HS-5 (cell line): ENCODE data around the gene TMEM170B.

ENCODE experiments used
- DNase-seq: peaks from one replicate; pipeline ENCODE4 v3.0.0-alpha.2; 2012; ENCODE audit warnings: low read depth

Gene TMEM170B

DNA sequence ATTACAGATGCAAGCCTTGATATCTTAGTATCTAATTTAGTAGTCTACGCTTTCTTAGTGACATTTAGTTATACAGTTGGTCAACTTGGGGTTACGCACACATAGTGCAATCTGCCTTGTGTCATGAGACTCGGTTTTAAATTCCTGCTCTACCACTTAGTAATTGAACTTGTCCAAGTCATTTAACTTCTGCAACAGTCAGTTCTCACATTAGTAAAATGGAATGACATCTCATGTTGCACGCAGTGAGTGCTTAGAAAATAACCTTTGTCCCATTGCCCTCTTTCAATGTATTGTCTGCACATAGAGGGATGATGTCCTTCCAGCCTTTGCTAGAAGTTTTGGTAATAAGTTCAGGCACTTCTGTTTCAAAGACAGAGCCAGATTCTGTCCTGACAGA is 48.6 kb downstream of the TMEM170B start:
- DNase-seq, result no peak

- DNase-seq, result no peak
These were observed 49.0 kb downstream of the TMEM170B start for GRCh38 chr6:11586536-11586935.

GRCh38 chr6:11589261-11589660 is 51.7 kb downstream of the TMEM170B start:
- no peak for DNase-seq

GRCh38 chr6:11592294-11592906 is 54.9 kb downstream of the TMEM170B start:
- DNase-seq, result no peak

DNA sequence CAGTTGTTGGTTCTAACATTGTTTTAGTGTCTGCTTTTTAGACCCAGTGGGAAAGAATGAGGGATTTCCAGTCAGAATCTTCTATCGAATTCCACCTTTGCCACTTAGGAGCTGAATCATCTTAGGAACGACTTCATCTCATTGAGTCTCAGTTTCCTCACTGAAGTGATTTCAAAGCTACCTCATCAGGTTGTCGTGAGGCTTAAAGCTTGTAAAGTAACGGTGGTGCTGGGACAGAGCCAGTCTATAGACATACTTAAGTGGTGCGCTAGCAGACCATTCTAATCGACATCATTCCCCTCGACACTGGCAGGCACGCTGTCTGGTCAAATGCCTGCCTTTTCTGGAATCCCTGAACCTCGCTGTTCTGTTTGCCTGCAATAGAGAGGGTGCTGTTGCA is 55.5 kb downstream of the TMEM170B start:
- DNase-seq, result no peak

DNA sequence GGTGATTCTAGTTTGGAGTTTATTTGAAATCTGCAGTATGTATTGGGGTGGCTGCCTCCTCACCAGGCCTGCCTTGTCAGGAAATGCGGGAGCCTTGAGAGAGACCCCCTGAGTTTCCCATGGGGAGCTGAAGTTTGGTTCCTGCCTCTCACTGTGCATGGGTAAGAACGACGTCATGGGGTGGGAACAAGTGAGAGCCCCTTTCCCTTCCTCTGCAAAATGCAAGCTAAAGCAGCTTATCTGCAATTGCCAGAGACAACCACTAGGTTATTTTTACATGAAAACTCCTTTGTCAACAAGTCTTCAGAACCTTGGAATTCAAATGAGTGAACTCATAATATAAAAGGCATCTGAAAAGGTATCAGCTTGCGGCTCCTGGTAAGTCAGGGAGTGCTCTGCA is 58.4 kb downstream of the TMEM170B start:
- DNase-seq, result no peak

- no peak for DNase-seq
These were observed 59.2 kb downstream of the TMEM170B start for GRCh38 chr6:11596640-11597237.

DNA sequence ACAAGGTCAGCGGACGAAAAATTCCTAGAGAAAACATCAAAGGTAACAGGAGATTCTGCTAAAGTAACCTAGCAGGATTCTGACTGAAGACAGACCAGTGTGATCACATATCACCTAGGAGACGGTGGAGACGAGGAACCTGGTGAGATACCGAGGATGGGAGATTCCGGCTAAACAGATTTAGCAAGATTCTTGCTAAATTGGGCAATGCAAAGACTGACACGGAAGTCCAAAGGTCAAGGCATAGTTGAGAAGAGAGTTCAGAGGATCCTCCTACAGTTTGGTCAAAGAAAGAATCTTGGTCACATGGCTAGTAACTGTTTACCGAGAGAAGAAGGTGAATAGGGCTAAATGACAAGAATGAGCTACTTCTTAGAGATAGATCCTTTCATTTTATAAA is 61.1 kb downstream of the TMEM170B start:
- DNase-seq, result no peak

DNA sequence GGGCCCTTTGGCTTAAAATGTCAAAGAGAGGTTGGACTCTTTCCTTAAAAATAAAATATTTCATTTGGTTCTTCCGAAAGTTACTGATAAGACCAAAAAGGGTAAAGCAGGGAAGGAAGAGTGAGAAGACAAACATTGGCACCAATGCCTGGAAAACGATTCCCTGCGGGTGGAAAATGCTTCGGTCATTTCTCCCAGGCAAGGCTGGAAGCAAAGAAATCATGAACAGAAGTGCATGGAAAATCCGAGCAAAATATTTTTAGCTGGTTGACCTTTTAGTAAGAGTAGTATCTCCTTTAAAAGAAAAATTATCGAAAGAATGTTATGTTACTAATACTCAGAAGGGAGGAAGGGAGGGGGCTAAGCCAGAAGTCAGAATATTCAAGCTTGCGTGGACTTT is 62.7 kb downstream of the TMEM170B start:
- no peak for DNase-seq

GRCh38 chr6:11601776-11602605 is 64.4 kb downstream of the TMEM170B start:
- no peak for DNase-seq

DNA sequence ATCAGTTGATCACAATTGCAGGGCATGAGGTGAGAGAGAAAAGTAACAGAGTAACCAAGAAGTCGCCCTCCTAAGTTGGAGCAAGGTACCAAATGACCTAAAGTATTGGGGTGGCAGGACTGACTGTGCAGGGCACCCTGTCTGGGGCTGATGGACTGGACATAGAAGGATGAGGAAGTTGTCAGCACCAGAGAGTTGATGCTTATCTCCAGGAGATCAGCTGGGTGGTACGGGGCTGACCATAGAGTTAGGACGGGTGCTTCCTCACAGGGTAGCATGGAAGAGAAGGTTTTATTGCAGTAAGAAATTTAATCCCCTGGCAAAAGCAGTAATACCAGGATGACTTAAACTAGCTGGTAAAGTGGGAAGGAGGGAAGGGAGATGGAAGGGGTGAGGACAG is 66.7 kb downstream of the TMEM170B start:
- no peak for DNase-seq

DNA sequence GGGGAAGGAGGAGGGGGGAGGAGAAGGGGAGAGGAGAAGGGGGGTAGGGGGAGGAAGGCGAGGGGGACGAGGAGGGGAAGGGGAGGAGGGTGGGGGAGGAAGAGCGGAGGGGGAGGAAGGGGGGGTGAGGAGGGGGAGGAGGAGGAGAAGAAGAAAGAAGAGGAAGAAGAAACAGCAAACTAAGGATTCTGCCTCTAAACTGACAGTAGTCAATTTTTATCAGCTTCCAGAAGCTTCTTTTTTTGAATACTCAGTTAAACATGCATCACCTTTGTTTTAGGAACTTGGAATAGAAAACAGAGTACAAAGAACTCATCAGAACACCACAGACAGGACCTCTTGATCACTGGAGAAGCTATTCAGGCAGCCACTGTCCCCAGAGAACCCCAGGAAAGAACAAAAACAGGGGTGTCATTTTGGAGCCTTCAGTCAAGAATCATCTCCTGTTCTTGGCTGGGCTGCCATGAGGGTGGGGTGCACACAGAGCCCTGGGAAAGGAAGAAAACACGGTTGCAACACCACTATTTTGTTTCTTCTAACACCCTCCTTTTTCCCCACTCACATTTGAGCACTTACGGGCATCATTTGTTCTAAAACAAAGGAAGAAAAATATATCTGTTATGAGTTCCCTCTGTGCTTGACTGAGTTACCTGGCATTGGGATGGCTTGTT is 67.4 kb downstream of the TMEM170B start:
- no peak for DNase-seq

DNA sequence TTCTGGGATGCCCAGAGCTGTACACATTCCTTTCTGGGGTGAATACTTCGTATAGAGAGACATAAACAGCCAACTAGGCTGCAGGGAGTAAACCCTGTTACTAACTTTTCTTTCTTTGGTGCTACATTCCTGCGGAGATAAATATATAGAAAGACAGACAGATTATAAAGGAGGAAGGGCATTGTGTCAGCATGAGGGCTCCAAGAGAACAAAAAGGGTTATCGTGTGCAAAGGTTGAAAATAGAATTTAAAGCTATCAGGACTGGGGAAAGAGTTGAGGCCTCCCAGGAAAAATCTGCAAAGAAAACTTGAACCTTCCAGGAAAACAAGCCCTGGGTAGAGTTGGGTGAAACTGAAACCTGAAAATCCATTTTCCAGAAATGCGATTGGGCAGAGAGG is 68.0 kb downstream of the TMEM170B start:
- no peak for DNase-seq

GRCh38 chr6:11606332-11606731 is 68.8 kb downstream of the TMEM170B start:
- no peak for DNase-seq

- DNase-seq, result no peak
These were observed 69.8 kb downstream of the TMEM170B start for GRCh38 chr6:11607383-11607782.

DNA sequence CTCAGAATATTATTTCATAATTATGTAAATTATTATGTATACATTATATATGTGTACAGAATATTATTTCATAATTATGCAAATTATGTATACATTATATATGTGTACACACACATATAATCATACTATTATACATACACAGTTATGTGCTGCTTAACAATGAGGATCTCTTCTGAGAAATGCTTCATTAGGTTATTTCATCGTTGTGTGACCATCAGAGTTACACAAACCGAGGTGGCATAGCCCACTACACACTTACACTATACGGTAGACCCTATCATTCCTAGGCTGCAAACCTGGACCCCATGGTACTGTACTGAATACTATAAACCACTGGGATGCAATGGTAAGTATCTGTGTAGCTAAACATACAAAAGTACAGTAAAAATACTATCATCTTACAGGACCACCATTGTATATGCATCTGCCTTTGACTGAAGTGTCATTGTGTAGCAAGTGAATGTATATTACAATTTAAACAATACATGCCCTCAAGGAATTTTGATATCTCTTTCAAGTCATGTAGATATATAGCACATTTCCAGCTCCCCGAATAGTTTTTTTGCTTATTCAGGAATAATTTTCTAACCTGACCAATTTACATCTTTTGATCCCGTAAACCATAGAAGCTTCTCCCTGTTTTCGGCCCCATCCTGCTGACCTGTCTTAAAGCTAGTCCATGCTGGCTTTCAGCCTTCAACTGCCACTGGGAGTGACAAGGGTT is 71.2 kb downstream of the TMEM170B start:
- DNase-seq, result no peak

DNA sequence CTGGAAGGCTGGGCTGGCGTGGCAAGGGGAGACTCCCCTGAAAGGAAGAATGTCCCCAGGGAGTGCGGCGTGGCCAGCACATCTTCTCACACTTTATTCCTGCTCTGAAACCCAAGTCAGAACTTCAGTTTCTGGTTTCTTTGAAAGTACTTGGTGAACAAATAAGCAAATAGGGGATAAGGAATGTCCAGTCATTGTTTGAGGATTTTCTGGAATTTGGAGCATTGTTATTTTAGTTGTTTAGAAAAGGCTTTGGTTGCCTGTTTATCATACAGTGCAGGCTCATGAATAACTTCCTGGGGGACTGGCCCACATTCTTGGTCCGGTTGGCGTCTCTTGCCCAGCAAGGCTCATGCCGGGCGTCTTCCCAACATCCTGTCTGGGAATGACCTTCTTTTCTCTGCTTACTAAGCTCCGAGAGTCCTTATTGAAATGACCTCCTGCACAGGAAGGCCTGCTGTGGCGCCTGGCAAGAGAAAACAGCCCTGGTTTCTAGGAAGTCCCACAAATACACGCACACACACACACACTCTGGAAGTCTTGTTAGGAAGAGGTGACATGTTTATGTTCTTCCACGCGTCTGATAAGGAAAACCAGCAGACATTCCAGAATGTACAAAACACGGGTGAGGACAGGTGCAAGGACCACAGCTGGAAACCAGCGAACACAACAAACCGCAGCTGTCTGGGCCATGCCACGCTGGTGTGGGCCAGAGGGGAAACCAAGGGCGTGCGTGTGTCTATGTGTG is 71.9 kb downstream of the TMEM170B start:
- peak; percentile 55 for DNase-seq

DNA sequence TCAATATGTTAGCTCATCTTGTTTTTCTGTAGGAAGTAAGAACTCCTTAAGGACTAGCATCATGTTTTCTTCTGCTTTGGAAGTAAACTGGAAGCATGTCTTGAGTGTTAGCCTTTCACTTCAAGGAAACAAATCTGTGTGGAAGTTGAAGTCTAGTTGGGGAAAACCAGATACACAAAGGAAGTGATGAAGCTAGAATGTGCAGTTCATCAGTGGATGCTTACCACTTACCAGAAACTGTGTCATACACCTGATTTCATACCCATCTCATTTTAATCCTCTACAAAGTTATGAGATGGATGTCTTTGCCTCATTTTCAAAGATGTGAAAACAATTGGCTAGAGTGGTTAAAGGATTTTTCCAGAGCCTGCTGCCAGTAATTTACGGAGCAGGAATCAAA is 75.8 kb downstream of the TMEM170B start:
- DNase-seq, result no peak

DNA sequence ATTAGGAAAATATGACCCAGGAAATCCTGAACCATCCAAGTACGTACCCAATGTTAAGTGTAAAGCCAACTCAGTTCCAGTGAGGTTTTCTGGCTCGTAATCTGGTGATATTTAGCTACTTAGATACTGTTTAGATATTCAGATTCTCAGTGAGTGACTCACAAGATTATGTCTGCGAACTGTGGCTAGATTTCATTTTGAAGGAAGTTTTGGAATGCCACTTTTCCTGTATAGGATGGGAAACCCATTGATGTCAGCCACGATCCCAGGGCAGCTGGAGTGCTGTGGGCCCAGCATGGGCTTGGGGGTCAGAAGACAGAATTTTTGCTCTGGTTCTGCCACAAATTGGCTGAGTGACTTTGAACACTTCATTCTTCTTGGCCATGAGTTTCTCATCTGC is 76.3 kb downstream of the TMEM170B start:
- DNase-seq, result peak; percentile 86

- no peak for DNase-seq
These were observed 77.1 kb downstream of the TMEM170B start for GRCh38 chr6:11614534-11615213.

DNA sequence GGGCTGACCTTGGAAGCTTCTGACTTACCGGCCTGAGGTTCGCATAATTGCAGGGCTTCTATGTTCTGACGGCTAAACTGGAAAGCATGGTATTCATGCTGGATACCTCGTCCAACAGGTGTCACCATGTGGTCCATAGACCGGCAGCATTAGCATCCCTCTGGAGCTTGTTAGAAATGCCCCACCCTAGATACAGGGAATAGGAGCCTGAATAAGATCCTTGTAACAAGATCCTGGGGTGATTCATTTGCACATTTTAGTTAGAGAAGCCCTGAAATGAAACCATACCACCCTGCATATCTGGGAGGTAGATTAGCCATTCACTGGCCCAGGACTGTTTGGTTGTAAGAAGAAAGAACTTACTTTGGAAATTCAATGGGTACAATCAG is 77.7 kb downstream of the TMEM170B start:
- peak; percentile 28 for DNase-seq
